Pancreas (tissue), 10 donors: ENCODE data around the gene NUTM2G. TPM values are rescaled to one million over a fixed set of nuclear protein-coding genes. Genes with fewer than 3 reads are reported as not detected.
A peak's percentile ranks its signal among the peaks of the same experiment; 100 is the strongest.
"Not testable (repeated sequence)": the region's sequence is repeated elsewhere in the genome, so short reads cannot be mapped to it uniquely, and the experiment has no call there.

Experiments
- ATAC-seq, 4 donors: fragments of 200-7000 bp; cut with Tn5 transposase; one replicate each; pipeline versions ENCODE4 v1.8.0 to v1.9.1; 2020; ENCODE audit warnings: mild to moderate bottlenecking in 4 of 4, moderate library complexity in 4 of 4
- DNase-seq, 6 donors: peaks; one replicate each; pipeline ENCODE4 v3.0.0-alpha.2; 2020
- FAIRE-seq: peaks from 2 replicates; lab custom pipeline; 2012; peaks lifted over from hg19 to GRCh38; lab: Jason Lieb, UNC
- H3K27ac ChIP-seq, 4 donors: fragments of 200-600 bp; sonication (generic); 1 replicate in 3 of 4; 2 replicates in 1 of 4; pipeline versions ENCODE4 v1.5.0 to v1.8.0; 2020
- H3K27me3 ChIP-seq, 4 donors: fragments of 200-600 bp; one replicate each; pipeline ENCODE4 v1.8.0; 2021
- H3K36me3 ChIP-seq, 3 donors: fragments of 200-600 bp; sonication (generic) in 1 of 3; one replicate each; pipeline versions ENCODE4 v1.5.0 to v1.8.0; 2020 to 2021
- H3K4me1 ChIP-seq, 3 donors: fragments of 200-600 bp; one replicate each; pipeline ENCODE4 v1.8.0; 2021
- H3K4me3 ChIP-seq, 4 donors: fragments of 200-600 bp; sonication (generic) in 2 of 4; one replicate each; pipeline versions ENCODE4 v1.5.0 to v1.8.0; 2020 to 2021
- H3K9me3 ChIP-seq, 4 donors: fragments of 200-600 bp; one replicate each; pipeline ENCODE4 v1.8.0; 2021
- whole genome bisulfite sequencing, 2 donors: extraction: QIAGEN DNeasy Blood & Tissue Kit; methylation state at CpG; one replicate each; pipeline ENCODE4 v1.1.7; 2013; 5-methylcytosine and 5-hydroxymethylcytosine counted together
- intact Hi-C, 3 donors: fragments of 100-400 bp; cut with DNase I; formaldehyde crosslinking; loops; one replicate each; pipeline versions ENCODE4 v1.11.1 to v1.14.2; 2022
- polyA plus RNA-seq, 2 donors: library from polyadenylated mRNA; stranded (reverse); fragments of 200-250 nt; gene quantifications; one replicate each; pipeline ENCODE4 v1.2.3, GENCODE V29; 2013
- total RNA-seq, 6 donors: library from RNA; stranded (reverse); fragmentation: NEBNext Ultra II Directional in 4 of 6; extraction: Animal tissue kit (Norgen Biotek cat#: 25700) in 4 of 6; gene quantifications; one replicate each; pipeline versions ENCODE4 v1.2.1 to v1.2.4, GENCODE V29; 2021 to 2023
- TF ChIP-seq, protein P1 (sequence below), 4 donors: fragments of 200-600 bp; sonication (generic) in 3 of 4; IDR thresholded peaks; one replicate each; pipeline versions ENCODE4 v1.5.0 to v1.8.0; 2021; ENCODE audit warnings: antibody characterized with exemption in 4 of 4
- donor health status: healthy with polysubstance abuse.
- donor health status: DM: no; HTN: no; CAD: no; lungs with moderate emphysema.
- donor health status: DM: no; HTN: no; CAD: no.
- donor health status: control.
- donor health status: control.
- donor health status: Bipolar disorder and iron deficiency.
- donor health status: DM: yes; HTN: yes; CAD: no.
- donor health status: DM: no; HTN: no; CAD: no.
- donor health status: DM: no; HTN: no; CAD: no.
- donor health status: DM: yes; HTN: yes; CAD: no.

The NUTM2G gene
- total and polyA plus RNA-seq, 8 donors: not detected

DNA sequence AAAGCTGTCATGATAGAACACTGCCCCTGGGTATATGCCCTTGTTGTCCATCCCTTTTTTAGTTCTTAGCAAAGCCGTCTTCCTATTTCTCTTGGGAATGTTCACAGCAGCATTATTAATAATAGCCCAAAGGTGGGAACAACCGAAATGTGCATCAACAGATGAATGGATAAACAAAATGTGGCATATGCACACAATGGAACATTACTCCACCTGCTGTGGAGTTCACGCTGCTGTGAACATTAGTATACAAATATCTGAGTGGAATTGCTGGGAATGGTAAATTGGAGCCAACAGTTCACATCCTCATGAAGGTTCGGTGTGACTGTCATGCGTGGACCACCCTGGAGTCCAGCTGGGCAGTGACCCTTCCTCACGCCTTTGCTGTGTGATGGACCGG lies 36.5 kb upstream of the NUTM2G start:
- Histone ChIP-seq H3K36me3 (no peaks in the 10 kb centered on the region), H3K4me1 (no peaks in the 10 kb centered on the region), H3K4me3 (no peak overlapping the region), H3K27me3 (no peaks in the 10 kb centered on the region), H3K9me3 (no peaks in the 10 kb centered on the region), H3K27ac (no peak overlapping the region)
- intact Hi-C loops: no loop called here
- DNase-seq (no peak), ATAC-seq (no peak), FAIRE-seq (no peak)
- TF ChIP-seq, protein P1, sequence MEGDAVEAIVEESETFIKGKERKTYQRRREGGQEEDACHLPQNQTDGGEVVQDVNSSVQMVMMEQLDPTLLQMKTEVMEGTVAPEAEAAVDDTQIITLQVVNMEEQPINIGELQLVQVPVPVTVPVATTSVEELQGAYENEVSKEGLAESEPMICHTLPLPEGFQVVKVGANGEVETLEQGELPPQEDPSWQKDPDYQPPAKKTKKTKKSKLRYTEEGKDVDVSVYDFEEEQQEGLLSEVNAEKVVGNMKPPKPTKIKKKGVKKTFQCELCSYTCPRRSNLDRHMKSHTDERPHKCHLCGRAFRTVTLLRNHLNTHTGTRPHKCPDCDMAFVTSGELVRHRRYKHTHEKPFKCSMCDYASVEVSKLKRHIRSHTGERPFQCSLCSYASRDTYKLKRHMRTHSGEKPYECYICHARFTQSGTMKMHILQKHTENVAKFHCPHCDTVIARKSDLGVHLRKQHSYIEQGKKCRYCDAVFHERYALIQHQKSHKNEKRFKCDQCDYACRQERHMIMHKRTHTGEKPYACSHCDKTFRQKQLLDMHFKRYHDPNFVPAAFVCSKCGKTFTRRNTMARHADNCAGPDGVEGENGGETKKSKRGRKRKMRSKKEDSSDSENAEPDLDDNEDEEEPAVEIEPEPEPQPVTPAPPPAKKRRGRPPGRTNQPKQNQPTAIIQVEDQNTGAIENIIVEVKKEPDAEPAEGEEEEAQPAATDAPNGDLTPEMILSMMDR (IDR thresholded peaks at IDR 0.05): no peak
- WGBS, 2 donors: 97% methylated on average over 7 of the region's 7 CpGs

DNA sequence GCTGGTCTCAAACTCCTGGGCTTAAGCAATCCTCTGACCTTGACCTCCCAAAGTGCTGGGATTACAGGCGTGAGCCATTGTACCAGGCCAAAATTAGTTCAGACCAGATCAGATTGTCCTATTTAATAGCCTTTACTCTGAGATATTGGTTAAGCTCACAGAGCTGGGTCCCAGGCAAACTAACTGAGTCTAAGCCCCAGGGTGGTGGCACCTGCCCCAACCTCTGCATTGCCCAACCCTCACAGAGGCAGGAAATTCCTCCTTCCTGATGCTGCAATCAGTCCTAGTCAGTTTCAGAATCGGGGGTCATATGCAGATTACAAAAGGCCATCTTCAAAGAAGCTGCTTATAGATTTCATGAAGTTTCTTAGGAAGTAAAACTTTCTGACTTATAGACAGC lies 28.6 kb upstream of the NUTM2G start:
- H3K4me1 ChIP-seq, H3K27me3 ChIP-seq, H3K4me3 ChIP-seq, ATAC-seq, H3K36me3 ChIP-seq, H3K27ac ChIP-seq, FAIRE-seq, H3K9me3 ChIP-seq, DNase-seq, intact Hi-C loops: not testable (repeated sequence)
- WGBS, 2 donors: 55 to 68% methylated on average over 1 of the region's 2 CpGs

DNA sequence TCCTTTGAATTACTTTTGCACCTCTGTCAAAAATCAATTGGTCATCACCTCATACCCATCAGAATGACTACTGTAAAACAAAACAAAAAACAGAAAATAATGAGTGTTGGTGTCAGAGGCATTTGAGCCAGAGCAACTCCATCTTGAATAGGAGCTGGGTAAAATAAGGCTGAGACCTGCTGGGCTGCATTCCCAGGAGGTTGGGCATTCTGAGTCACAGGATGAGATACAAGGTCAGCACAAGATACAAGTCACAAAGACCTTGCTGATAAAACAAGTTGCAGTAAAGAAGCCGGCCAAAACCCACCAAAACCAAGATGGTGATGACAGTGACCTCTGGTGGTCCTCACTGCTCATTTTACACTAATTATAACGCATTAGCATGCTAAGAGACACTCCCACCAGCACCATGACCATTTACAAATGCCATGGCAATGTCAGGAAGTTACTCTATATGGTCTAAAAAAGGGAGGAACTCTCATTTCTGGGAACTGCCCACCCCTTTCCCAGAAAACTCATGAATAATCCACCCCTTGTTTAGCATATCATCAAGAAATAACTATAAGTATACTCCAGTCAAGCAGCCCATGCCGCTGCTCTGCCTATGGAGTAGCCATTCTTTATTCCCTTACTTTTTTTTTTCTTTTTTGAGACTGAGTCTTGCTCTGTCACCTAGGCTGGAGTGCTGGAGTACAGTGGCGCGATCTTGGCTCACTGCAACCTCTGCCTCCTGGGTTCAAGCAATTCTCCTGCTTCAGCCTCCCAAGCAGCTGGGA lies 23.5 kb upstream of the NUTM2G start:
- 67 to 100% methylated on average over 2 of the region's 5 CpGs for WGBS, 2 donors
- ATAC-seq (peak in 1 of 4 donors; percentile 31), DNase-seq (peak in 1 of 6 donors; percentile 34)
- FAIRE-seq, intact Hi-C loops, H3K27me3 ChIP-seq, H3K27ac ChIP-seq, H3K4me1 ChIP-seq, H3K36me3 ChIP-seq, H3K9me3 ChIP-seq, H3K4me3 ChIP-seq: not testable (repeated sequence)

DNA sequence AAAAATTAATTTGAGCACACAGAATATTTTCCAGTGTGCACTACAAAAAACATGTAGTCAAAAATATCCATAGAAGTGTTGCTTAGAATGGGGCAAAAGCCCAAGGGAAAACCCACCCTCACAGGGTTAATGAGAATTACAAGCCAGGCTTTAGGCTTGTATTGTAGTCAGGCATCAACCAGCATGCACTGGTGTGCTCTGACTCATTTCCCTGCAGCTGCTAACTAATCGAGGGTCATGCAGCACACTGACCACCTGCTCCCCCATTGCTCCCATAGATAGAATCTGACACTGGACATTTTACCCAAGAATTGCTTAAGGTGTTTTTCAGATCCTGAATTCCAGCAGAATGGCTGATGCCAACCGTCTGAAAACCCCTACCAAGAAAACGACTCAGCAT lies 20.2 kb upstream of the NUTM2G start:
- ATAC-seq, H3K36me3 ChIP-seq, intact Hi-C loops, H3K27me3 ChIP-seq, H3K27ac ChIP-seq, H3K4me3 ChIP-seq, FAIRE-seq, DNase-seq, H3K9me3 ChIP-seq, H3K4me1 ChIP-seq: not testable (repeated sequence)
- no CpG with 5 or more reads among the region's 3 CpGs for WGBS, 2 donors

DNA sequence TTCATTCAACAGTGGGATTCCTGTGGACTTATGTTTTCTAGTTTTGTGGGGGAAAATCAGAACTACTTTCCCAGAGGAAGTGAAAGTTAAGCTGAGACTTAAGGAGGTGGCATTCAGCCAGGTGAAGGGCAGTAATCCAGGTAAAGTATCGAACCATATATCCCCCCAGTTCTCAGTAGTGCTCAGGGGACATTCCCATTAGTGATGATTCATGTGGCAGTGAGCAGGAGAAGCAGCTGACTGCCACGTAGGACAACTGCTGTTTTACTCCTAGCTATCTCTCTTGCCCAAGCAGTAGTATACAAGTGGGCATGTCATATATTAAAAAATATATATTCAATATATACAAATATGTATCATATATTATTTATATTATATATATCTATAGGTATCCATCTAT lies 13.1 kb upstream of the NUTM2G start:
- ATAC-seq, intact Hi-C loops, H3K36me3 ChIP-seq, DNase-seq, H3K4me3 ChIP-seq, H3K27me3 ChIP-seq, H3K4me1 ChIP-seq, H3K9me3 ChIP-seq, H3K27ac ChIP-seq, FAIRE-seq: not testable (repeated sequence)
- WGBS, 2 donors: 94 to 98% methylated on average over 2 of the region's 2 CpGs

DNA sequence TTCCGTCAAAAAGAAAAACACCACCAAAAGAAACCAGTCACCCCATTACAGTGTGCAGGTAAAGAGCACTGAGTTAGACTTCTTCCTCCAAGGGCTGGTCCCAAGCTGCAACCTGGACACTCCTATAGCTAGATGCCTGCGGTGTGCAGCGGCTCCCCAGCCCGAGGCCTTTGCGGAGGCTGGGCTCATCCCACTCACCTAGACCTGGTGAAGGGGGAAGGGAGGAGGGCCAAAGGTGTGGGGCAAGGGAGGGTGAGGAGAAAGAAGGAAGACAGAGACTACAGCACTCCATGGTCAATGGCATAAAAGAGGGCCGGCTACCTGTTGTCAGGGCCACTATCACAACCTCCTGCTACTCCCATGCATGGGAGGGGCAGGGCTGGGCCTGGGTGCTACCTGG lies 12.1 kb upstream of the NUTM2G start:
- FAIRE-seq, ATAC-seq, DNase-seq, H3K27me3 ChIP-seq, H3K4me1 ChIP-seq, H3K4me3 ChIP-seq, H3K27ac ChIP-seq, H3K36me3 ChIP-seq, intact Hi-C loops, H3K9me3 ChIP-seq: not testable (repeated sequence)
- 95 to 96% methylated on average over 5 of the region's 6 CpGs for WGBS, 2 donors

DNA sequence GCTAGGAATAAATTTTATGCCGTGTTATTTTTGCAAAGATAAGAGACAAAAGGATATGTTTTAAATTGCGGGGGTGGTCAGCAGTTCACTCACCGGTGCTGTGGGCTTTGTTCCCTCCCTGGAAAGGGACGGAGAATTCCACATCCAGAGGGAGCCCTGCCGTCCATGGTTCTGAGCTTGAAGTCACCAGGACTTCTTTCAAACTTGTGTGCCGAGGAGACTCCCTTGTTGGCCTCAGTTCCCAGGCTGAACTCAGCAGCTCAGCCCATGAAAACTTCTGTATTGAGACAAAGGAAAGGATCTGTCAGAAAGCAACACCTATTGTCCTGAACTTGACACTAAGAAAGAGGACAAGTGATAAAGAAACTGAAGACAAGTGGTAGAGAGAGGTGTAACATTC lies 10.1 kb upstream of the NUTM2G start:
- ATAC-seq, intact Hi-C loops, H3K9me3 ChIP-seq, H3K4me3 ChIP-seq, FAIRE-seq, DNase-seq, H3K27ac ChIP-seq, H3K27me3 ChIP-seq, H3K4me1 ChIP-seq, H3K36me3 ChIP-seq: not testable (repeated sequence)
- WGBS, 2 donors: 89% methylated on average over 5 to 6 of the region's 6 CpGs

DNA sequence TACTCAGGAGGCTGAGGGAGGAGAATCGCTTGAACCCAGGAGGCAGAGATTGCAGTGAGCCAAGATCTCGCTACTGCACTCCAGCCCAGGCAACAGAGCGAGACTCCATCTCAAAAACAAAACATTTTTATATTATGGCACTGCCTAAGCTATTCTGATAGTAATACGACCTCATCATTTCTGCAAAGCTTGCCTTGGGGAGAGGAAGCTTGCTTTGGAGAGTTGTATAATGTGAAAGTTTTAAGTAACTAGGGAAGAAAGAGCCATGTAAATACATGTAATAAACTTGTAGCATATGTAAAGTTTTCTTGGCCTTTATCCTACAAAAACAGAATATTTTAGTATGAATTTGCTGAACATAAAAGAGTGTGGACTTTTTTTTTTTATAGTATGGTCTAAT lies 7.8 kb upstream of the NUTM2G start:
- H3K36me3 ChIP-seq, H3K4me1 ChIP-seq, H3K9me3 ChIP-seq, H3K4me3 ChIP-seq, DNase-seq, intact Hi-C loops, FAIRE-seq, ATAC-seq, H3K27ac ChIP-seq, H3K27me3 ChIP-seq: not testable (repeated sequence)
- WGBS, 2 donors: 95 to 97% methylated on average over 4 of the region's 4 CpGs

DNA sequence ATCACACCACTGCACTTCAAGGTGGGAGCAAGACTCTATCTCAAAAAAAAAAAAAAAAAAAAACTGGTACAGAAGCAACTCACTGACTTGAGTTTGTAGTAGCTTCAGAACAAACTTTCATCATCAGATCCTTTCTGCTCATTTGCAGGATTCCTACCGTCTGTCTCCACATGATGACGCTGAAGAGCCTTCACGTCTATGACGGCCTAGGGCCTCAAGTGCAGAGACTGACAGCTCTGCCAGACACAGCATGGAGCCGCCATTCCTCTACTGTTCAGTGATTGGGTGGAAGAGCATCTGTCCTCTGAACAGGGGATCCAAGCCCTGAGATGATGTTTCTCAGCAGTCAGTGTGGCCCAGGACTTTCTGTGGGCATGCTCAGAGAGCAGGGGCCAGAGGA lies 3.1 kb upstream of the NUTM2G start:
- H3K9me3 ChIP-seq, DNase-seq, ATAC-seq, H3K27me3 ChIP-seq, intact Hi-C loops, H3K27ac ChIP-seq, H3K36me3 ChIP-seq, FAIRE-seq, H3K4me3 ChIP-seq, H3K4me1 ChIP-seq: not testable (repeated sequence)
- 94 to 95% methylated on average over 5 of the region's 5 CpGs for WGBS, 2 donors

DNA sequence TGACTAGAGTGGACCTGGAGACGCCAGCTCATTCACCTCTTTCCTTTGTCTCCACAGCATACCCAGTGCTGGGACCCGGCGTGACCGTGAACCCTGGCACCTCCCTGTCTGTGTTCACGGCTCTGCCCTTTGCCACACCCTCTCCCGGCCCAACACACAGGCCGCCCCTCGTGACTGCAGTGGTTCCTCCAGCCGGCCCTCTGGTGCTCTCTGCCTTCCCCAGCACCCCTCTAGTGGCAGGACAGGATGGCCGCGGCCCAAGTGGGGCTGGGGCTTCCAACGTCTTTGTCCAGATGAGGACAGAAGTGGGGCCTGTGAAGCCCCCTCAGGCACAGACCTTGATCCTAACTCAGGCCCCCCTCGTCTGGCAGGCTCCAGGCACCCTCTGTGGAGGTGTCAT lies 3.0 kb downstream of the NUTM2G start:
- H3K27ac ChIP-seq, ATAC-seq, intact Hi-C loops, H3K4me3 ChIP-seq, DNase-seq, H3K4me1 ChIP-seq, H3K27me3 ChIP-seq, H3K9me3 ChIP-seq, FAIRE-seq, H3K36me3 ChIP-seq: not testable (repeated sequence)
- WGBS, 2 donors: 60 to 73% methylated on average over 12 of the region's 13 CpGs

DNA sequence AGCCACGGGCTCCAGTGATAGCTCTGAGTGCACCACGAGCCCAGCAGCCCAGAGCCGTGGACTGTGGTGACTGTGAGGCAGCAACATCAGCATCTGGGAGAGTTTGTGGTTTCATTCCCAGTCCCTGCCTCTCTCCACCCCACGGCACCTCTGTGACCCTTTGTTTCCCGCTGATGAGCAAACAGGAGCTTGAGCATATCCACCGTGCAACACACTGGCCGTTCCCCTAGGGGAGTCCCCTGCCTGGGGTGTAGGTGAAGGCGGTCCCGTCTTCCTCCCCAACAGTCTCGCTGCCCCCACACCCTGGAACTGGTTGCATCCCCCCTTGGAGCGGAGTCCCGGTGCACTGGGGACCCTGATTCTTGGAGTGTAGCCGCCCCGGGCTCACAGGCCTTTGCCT lies 5.5 kb downstream of the NUTM2G start:
- H3K9me3 ChIP-seq, H3K27me3 ChIP-seq, H3K36me3 ChIP-seq, intact Hi-C loops, FAIRE-seq, H3K27ac ChIP-seq, ATAC-seq, DNase-seq, H3K4me3 ChIP-seq, H3K4me1 ChIP-seq: not testable (repeated sequence)
- WGBS, 2 donors: 67 to 72% methylated on average over 8 to 10 of the region's 14 CpGs
